Muscle layer of colon (tissue), 2 donors: ENCODE results near the gene USP10.

Experiments
- H3K27ac ChIP-seq: one replicate; pipeline ENCODE4 v1.7.0; 2013; ENCODE audit warnings: low read depth, mild to moderate bottlenecking, low read length, moderate library complexity
- H3K27me3 ChIP-seq, 2 donors: one replicate each; pipeline ENCODE4 v1.7.0; 2013; ENCODE audit warnings: low read length in 2 of 2, mild to moderate bottlenecking in 2 of 2; ENCODE audit not compliant: insufficient read depth in 2 of 2, control insufficient read depth in 1 of 2
- H3K36me3 ChIP-seq: one replicate; pipeline ENCODE4 v1.7.0; 2013; ENCODE audit warnings: mild to moderate bottlenecking, low read length; ENCODE audit not compliant: insufficient read depth
- H3K4me1 ChIP-seq: one replicate; pipeline ENCODE4 v1.7.0; 2013; ENCODE audit warnings: mild to moderate bottlenecking, low read length; ENCODE audit not compliant: insufficient read depth
- H3K4me3 ChIP-seq, 2 donors: one replicate each; pipeline ENCODE4 v1.7.0; 2013; ENCODE audit warnings: low read length in 2 of 2, low read depth in 1 of 2, mild to moderate bottlenecking in 1 of 2, moderate library complexity in 1 of 2
- H3K9ac ChIP-seq: one replicate; pipeline ENCODE4 v1.7.0; 2013; ENCODE audit warnings: low read length
- H3K9me3 ChIP-seq: one replicate; pipeline ENCODE4 v1.7.0; 2013; ENCODE audit warnings: mild to moderate bottlenecking, low read length
- donor health status: abdominal sarcoma.
- donor health status: Adenocarcinoma of cecum.

The USP10 gene

DNA sequence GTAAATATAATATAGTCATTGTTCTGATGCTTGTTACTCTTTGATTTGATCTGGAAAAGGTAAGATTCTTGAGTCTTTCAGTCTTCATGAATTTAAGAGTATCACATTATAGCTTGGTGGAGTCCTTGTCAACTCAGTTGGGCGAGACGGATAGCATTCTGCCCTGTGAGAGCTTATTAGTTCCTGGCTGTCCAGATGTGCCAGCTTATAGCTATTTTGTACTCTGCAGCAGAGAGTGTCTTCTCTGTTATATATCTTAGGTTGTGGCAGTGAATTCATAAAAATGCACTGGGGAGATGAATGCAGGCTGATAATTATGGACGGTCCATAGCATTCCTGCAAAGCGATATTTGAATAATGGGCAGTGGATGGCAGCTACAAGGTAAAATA is 69.0 kb downstream of the USP10 start:
- peaks cover 59% of the 10 kb centered on the region for H3K36me3 ChIP-seq

DNA sequence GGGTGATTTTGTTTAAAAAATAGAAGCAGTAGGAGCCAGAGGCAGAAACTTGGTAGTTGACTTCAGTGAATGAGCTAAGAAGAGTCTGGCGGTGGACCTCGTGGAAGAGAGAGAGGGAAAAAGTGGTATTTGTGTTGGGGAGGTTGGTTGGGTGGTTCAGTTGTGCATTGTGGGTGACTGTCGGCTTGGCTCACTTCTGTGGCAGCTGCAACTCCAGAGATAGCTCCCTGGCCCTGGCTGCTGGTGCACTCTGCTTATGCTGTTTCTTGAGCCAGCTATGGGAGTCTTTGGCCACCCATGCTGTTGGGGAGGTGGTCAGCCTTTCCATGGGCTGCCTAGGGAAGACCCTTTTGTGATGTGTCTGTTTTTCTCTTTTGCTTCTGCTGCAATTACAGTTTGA is 69.6 kb downstream of the USP10 start:
- no peak overlapping the region for H3K9ac ChIP-seq
- no peak overlapping the region for H3K27ac ChIP-seq
- H3K4me1 ChIP-seq: no peaks in the 10 kb centered on the region
- H3K9me3 ChIP-seq: no peaks in the 10 kb centered on the region
- H3K4me3 ChIP-seq: no peak overlapping the region
- H3K27me3 ChIP-seq: no peaks in the 10 kb centered on the region
- H3K36me3 ChIP-seq: peaks cover 58% of the 10 kb centered on the region

More for the DNA sequence above, 69.0 kb downstream of the USP10 start:
- no peak overlapping the region for H3K9ac ChIP-seq
- no peaks in the 10 kb centered on the region for H3K4me1 ChIP-seq
- no peaks in the 10 kb centered on the region for H3K27me3 ChIP-seq
- no peak overlapping the region for H3K27ac ChIP-seq
- no peak overlapping the region for H3K4me3 ChIP-seq
- no peaks in the 10 kb centered on the region for H3K9me3 ChIP-seq

DNA sequence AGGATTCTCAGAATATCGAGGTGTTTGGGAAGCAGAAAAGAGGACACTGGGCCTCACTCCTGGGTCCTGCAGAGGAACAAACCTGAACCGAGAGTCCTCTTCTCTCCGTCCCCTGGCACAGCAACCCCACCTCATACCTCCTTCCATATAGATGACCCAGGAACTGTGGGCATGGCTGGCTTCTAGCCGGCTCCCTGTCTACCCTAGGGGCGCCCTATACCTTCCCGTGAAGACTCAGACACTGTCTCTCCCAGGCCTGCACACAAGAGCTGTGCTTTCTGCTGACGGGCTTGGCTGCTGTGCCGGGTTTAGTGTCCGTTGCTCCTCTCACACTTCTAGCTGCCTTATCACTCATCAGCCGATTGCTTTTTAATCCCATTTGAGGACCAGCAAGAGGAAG is 73.5 kb downstream of the USP10 start:
- Histone ChIP-seq H3K27ac (no peak overlapping the region), H3K4me1 (no peaks in the 10 kb centered on the region), H3K9me3 (no peaks in the 10 kb centered on the region), H3K27me3 (no peaks in the 10 kb centered on the region), H3K9ac (no peak overlapping the region), H3K36me3 (peaks cover 65% of the 10 kb centered on the region), H3K4me3 (no peak overlapping the region)

DNA sequence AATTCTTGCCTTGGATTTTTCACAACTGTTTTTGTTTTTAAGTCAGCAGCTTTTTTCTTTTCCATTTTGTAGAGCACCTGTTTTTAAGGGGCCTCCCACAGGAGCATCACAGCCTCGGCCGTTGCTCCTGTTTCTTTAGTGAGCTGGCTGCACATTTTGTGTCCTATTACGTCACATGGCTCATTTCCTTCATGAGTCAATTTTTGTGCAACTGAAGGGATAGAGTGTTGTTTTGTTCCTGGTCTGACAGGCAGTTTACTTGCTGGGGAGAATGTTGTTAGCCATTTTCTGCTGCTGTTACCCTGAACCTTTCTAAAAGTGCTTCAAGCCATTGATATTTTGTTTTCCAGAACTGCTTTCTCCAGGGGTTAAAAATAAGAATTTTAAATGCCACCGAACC is 75.0 kb downstream of the USP10 start:
- H3K4me1 ChIP-seq: no peaks in the 10 kb centered on the region
- H3K9ac ChIP-seq: no peak overlapping the region
- peaks cover 63% of the 10 kb centered on the region for H3K36me3 ChIP-seq
- H3K9me3 ChIP-seq: no peaks in the 10 kb centered on the region
- H3K27ac ChIP-seq: no peak overlapping the region
- H3K27me3 ChIP-seq: no peaks in the 10 kb centered on the region
- H3K4me3 ChIP-seq: no peak overlapping the region

DNA sequence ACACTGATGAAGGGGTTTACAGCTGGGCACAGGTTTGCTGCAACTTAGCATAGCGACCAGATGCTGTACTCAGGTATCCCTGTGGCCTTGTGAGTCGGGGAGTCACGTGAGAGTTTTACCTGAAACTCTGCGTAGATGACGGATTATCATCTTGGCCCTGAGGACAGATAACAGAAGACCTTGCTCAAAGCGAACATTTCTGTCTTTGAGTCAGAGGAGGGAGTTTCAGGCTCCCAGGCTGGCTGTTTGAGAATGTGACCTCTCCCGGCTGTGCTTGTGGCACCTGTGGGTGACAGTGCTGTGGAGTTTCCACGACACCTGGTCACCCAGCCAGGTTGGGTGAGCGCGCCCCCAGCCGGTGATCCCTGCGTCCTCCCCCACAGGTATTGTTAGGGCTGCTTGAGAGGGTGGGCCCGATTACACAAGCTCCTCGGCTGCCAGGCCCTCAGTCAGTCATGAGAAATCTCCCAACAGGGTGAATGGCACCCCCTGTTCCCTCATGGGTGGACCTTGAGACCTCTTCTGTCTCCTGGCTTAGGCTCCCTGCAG is 75.5 kb downstream of the USP10 start:
- no peak overlapping the region for H3K4me3 ChIP-seq
- peaks cover 64% of the 10 kb centered on the region for H3K36me3 ChIP-seq
- no peaks in the 10 kb centered on the region for H3K27me3 ChIP-seq
- no peak overlapping the region for H3K27ac ChIP-seq
- H3K9ac ChIP-seq: no peak overlapping the region
- H3K4me1 ChIP-seq: no peaks in the 10 kb centered on the region
- H3K9me3 ChIP-seq: no peaks in the 10 kb centered on the region

DNA sequence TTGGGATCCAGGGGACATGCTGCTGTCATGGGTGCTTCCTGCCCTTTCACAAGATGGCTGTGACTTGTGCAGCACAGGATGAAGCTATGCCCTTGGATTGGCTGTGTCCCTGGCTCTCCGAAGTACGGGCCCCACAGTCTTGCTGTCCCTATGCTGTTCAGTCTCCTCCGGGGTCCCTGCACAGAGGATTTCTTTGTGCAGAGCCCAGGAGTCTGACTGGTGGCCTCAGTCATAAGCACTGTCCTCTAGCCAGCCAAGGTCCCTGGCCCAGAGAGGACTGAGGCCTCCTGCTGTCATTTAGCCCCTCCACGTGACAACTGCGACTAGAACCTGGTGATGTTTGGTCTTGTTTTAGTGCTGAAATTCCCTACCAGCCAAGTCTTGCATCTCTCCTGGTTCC is 77.6 kb downstream of the USP10 start:
- H3K27ac ChIP-seq: no peak overlapping the region
- H3K4me1 ChIP-seq: no peaks in the 10 kb centered on the region
- H3K9ac ChIP-seq: no peak overlapping the region
- H3K36me3 ChIP-seq: peaks cover 58% of the 10 kb centered on the region
- no peak overlapping the region for H3K4me3 ChIP-seq
- H3K27me3 ChIP-seq: no peaks in the 10 kb centered on the region
- no peaks in the 10 kb centered on the region for H3K9me3 ChIP-seq

DNA sequence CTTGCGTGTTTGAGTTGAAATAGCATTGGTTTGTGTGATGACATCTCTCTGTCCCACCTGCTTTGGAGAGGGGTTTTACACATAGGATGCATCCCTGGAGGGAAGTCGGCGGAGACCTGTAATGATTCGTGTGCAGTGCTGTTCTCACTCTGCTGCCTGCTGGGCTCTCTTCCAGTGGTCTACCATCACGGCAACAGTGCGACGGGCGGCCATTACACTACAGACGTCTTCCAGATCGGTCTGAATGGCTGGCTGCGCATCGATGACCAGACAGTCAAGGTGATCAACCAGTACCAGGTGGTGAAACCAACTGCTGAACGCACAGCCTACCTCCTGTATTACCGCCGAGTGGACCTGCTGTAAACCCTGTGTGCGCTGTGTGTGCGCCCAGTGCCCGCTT is 78.9 kb downstream of the USP10 start:
- Histone ChIP-seq H3K4me3 (no peak overlapping the region), H3K9ac (no peak overlapping the region), H3K36me3 (peaks cover 45% of the 10 kb centered on the region), H3K27me3 (no peaks in the 10 kb centered on the region), H3K27ac (no peak overlapping the region), H3K9me3 (no peaks in the 10 kb centered on the region), H3K4me1 (no peaks in the 10 kb centered on the region)

DNA sequence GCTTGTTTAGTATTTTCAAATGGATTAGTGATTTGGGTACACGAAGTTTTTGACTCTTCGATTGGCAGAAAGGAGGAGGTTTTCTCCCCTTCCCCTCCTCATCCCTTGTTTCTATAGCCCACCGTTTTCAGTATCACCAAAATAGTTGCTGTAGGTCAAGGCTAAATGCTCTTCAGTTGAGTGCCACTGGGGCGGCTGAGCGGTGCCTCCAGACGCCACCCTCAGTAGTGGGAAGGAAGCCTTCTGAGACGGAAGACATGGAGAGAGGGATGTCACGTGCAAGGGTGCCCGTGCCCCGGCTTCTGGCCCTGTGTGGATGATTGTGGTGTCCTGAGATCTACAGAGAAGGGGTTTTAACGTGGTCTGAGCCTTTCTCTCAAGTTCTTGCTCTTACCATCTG is 80.3 kb downstream of the USP10 start:
- H3K27ac ChIP-seq: no peak overlapping the region
- H3K4me1 ChIP-seq: no peaks in the 10 kb centered on the region
- no peak overlapping the region for H3K4me3 ChIP-seq
- no peaks in the 10 kb centered on the region for H3K27me3 ChIP-seq
- H3K9ac ChIP-seq: no peak overlapping the region
- H3K9me3 ChIP-seq: no peaks in the 10 kb centered on the region
- H3K36me3 ChIP-seq: peaks cover 39% of the 10 kb centered on the region

DNA sequence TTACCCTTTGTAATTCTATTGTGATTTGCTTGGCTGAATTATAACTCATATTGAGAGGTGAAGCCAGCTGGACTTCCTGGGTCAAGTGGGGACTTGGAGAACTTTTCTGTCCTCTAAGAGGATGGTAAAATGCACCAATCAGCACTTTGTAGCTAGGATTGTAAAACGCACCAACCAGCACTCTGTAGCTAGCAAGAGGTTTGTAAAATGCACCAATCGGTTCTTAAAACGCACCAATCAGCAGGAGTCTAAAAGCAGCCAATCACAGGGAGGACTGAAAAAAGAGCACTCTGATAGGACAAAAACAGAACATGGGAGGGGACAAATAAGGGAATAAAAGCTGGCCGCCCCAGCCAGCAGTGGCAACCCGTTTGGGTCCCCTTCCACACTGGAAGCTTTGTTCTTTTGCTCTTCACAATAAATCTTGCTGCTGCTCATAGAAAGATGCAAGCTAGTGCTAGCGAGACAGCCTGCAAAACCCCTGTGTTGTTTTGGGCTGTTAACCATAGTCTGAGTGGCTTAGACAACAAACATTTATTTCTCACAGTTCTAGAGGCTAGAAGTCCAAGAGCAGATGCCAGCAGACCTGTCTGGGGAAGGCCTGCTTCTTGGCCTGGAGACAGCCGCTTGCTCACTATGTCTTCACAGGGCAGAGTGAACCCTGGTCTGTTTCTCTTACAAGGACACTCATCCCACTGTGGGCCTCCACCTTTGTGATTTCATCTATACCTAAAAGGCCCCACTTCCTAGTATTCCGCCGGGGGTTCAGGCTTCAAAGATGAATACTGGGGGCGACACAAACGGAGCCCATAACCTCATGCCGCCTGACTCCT is 81.0 kb downstream of the USP10 start:
- Histone ChIP-seq H3K27ac (no peak overlapping the region), H3K27me3 (no peaks in the 10 kb centered on the region), H3K9me3 (no peaks in the 10 kb centered on the region), H3K4me1 (peaks cover 3% of the 10 kb centered on the region), H3K36me3 (peaks cover 32% of the 10 kb centered on the region), H3K9ac (no peak overlapping the region), H3K4me3 (no peak overlapping the region)

DNA sequence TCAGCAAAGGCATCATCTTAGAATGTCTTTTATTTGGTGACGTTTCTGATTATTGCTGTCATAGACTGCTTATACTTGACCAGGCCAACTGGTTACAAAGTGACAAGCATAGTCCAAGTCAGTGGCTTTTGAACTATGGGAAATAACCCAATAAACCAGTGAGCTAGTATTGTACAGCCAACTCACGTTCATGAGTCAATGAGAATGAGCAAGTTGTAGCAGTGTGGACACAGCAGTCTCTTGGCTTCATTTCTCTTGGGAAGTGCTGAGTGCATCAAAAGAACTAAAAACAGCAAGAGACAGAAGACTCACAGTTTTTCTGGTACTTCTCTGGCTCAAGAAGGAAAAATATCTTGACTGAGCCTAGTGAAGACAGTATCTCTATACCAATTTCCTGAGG is 83.0 kb downstream of the USP10 start:
- no peaks in the 10 kb centered on the region for H3K27me3 ChIP-seq
- H3K4me3 ChIP-seq: no peak overlapping the region
- peaks cover 23% of the 10 kb centered on the region for H3K4me1 ChIP-seq
- H3K36me3 ChIP-seq: peaks cover 17% of the 10 kb centered on the region
- no peak overlapping the region for H3K9ac ChIP-seq
- no peaks in the 10 kb centered on the region for H3K9me3 ChIP-seq
- no peak overlapping the region for H3K27ac ChIP-seq

DNA sequence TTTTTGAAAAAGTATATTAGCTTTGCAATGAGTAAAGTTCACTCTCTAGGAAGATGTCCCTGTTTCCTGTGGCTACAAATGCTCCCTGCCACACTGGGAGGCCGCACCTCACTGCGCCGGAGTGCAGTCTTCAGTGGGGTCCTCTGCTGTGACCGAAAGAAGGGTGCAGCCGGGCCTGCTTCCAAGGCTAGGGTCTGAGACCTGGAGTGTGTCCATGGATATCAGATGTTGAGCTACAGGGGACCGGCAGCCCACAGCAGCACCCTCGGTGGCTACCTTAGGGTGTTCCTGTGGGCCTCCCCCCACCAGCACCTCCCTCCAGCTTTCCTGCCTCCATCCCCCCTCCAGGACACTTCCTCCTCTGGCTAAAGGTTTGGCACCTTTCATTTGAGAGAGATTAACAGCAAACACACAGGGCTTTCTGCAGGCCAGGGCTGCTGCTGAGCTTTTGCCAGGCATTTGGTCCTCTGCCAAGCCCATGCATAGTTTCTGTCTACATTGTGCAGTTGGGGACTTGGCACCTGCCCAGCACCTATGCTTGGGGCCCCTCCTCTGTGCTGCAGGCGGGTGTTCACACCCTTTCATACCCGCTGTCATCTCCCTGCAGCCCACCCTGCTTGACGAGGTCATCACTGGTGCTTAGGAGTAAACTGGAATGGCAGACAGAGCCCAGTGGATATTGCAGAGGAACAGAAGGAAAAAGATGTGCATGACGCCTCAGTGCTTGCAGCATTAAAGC is 86.2 kb downstream of the USP10 start:
- Histone ChIP-seq H3K9ac (no peak overlapping the region), H3K4me1 (peaks cover 23% of the 10 kb centered on the region), H3K27ac (peak overlapping the region; percentile 67), H3K9me3 (no peaks in the 10 kb centered on the region), H3K27me3 (no peaks in the 10 kb centered on the region), H3K4me3 (no peak overlapping the region), H3K36me3 (no peaks in the 10 kb centered on the region)
